Measurements from ENCODE around the gene POMP. TPM values are rescaled to one million over a fixed set of nuclear protein-coding genes. Genes with fewer than 3 reads are reported as not detected.

POMP gene
- total and polyA plus RNA-seq, 2 donors: 49.6 to 59.6 TPM

- 81% methylated on average over 11 of the region's 11 CpGs for WGBS
- H3K4me1 ChIP-seq (ENCODE audit: insufficient read depth): no peaks in the 10 kb centered on the region
- no peak overlapping the region for H3K4me3 ChIP-seq (ENCODE audit: low read depth, low read length)
- H3K36me3 ChIP-seq (ENCODE audit: insufficient read depth): no peaks in the 10 kb centered on the region
- no peak for DNase-seq (ENCODE audit: extremely low spot score)
- H3K27ac ChIP-seq (ENCODE audit: low read depth): no peak overlapping the region
Measured at GRCh38 chr13:28624707-28625432, 34.1 kb upstream of the POMP start.

- no peak overlapping the region for H3K4me3 ChIP-seq (ENCODE audit: low read depth, low read length)
- WGBS: 32% methylated on average over 5 of the region's 5 CpGs
- no peaks in the 10 kb centered on the region for H3K36me3 ChIP-seq (ENCODE audit: insufficient read depth)
- DNase-seq (ENCODE audit: extremely low spot score): no peak
- H3K4me1 ChIP-seq (ENCODE audit: insufficient read depth): no peaks in the 10 kb centered on the region
- H3K27ac ChIP-seq (ENCODE audit: low read depth): no peak overlapping the region
Measured at GRCh38 chr13:28626266-28626665, 32.7 kb upstream of the POMP start.

- DNase-seq (ENCODE audit: extremely low spot score): no peak
- Histone ChIP-seq H3K36me3 (ENCODE audit: insufficient read depth) (no peaks in the 10 kb centered on the region), H3K4me3 (ENCODE audit: low read depth, low read length) (no peak overlapping the region), H3K27ac (ENCODE audit: low read depth) (no peak overlapping the region), H3K4me1 (ENCODE audit: insufficient read depth) (no peaks in the 10 kb centered on the region)
- 80% methylated on average over 4 of the region's 4 CpGs for WGBS
Measured at GRCh38 chr13:28628241-28628640, 30.7 kb upstream of the POMP start.

GRCh38 chr13:28630869-28631268 lies 28.1 kb upstream of the POMP start:
- WGBS: 85% methylated on average over 4 of the region's 4 CpGs
- H3K36me3 ChIP-seq (ENCODE audit: insufficient read depth): no peaks in the 10 kb centered on the region
- H3K27ac ChIP-seq (ENCODE audit: low read depth): no peak overlapping the region
- no peak overlapping the region for H3K4me3 ChIP-seq (ENCODE audit: low read depth, low read length)
- no peak for DNase-seq (ENCODE audit: extremely low spot score)
- no peaks in the 10 kb centered on the region for H3K4me1 ChIP-seq (ENCODE audit: insufficient read depth)

GRCh38 chr13:28631801-28632200 lies 27.1 kb upstream of the POMP start:
- WGBS: 87% methylated on average over 1 of the region's 1 CpG
- DNase-seq (ENCODE audit: extremely low spot score): no peak
- no peak overlapping the region for H3K27ac ChIP-seq (ENCODE audit: low read depth)
- H3K4me1 ChIP-seq (ENCODE audit: insufficient read depth): no peaks in the 10 kb centered on the region
- no peaks in the 10 kb centered on the region for H3K36me3 ChIP-seq (ENCODE audit: insufficient read depth)
- no peak overlapping the region for H3K4me3 ChIP-seq (ENCODE audit: low read depth, low read length)

- Histone ChIP-seq H3K36me3 (ENCODE audit: insufficient read depth) (no peaks in the 10 kb centered on the region), H3K4me1 (ENCODE audit: insufficient read depth) (no peaks in the 10 kb centered on the region), H3K4me3 (ENCODE audit: low read depth, low read length) (no peak overlapping the region), H3K27ac (ENCODE audit: low read depth) (no peak overlapping the region)
- no peak for DNase-seq (ENCODE audit: extremely low spot score)
- WGBS: 16% methylated on average over 1 of the region's 1 CpG
Measured at GRCh38 chr13:28636069-28636468, 22.9 kb upstream of the POMP start.

- 49% methylated on average over 10 of the region's 10 CpGs for WGBS
- H3K4me1 ChIP-seq (ENCODE audit: insufficient read depth): no peaks in the 10 kb centered on the region
- no peaks in the 10 kb centered on the region for H3K36me3 ChIP-seq (ENCODE audit: insufficient read depth)
- no peak overlapping the region for H3K4me3 ChIP-seq (ENCODE audit: low read depth, low read length)
- peak; percentile 31 for DNase-seq (ENCODE audit: extremely low spot score)
- no peak overlapping the region for H3K27ac ChIP-seq (ENCODE audit: low read depth)
Measured at GRCh38 chr13:28636677-28637317, 22.1 kb upstream of the POMP start.

- H3K27ac ChIP-seq (ENCODE audit: low read depth): no peak overlapping the region
- no peak for DNase-seq (ENCODE audit: extremely low spot score)
- H3K4me1 ChIP-seq (ENCODE audit: insufficient read depth): no peaks in the 10 kb centered on the region
- no peak overlapping the region for H3K4me3 ChIP-seq (ENCODE audit: low read depth, low read length)
- H3K36me3 ChIP-seq (ENCODE audit: insufficient read depth): no peaks in the 10 kb centered on the region
- 53% methylated on average over 3 of the region's 3 CpGs for WGBS
Measured at GRCh38 chr13:28637714-28638355, 21.1 kb upstream of the POMP start.

GRCh38 chr13:28638756-28639155 lies 20.2 kb upstream of the POMP start:
- Histone ChIP-seq H3K36me3 (ENCODE audit: insufficient read depth) (no peaks in the 10 kb centered on the region), H3K4me1 (ENCODE audit: insufficient read depth) (no peaks in the 10 kb centered on the region), H3K4me3 (ENCODE audit: low read depth, low read length) (no peak overlapping the region), H3K27ac (ENCODE audit: low read depth) (no peak overlapping the region)
- DNase-seq (ENCODE audit: extremely low spot score): no peak
- 62% methylated on average over 3 of the region's 3 CpGs for WGBS

GRCh38 chr13:28640861-28641599 lies 17.9 kb upstream of the POMP start:
- DNase-seq (ENCODE audit: extremely low spot score): no peak
- Histone ChIP-seq H3K27ac (ENCODE audit: low read depth) (no peak overlapping the region), H3K4me1 (ENCODE audit: insufficient read depth) (no peaks in the 10 kb centered on the region), H3K4me3 (ENCODE audit: low read depth, low read length) (no peak overlapping the region), H3K36me3 (ENCODE audit: insufficient read depth) (no peaks in the 10 kb centered on the region)
- WGBS: 55% methylated on average over 12 of the region's 12 CpGs

GRCh38 chr13:28641600-28641926 lies 17.4 kb upstream of the POMP start:
- whole genome bisulfite sequencing: 69% methylated on average over 3 of the region's 3 CpGs
- H3K36me3 ChIP-seq (ENCODE audit: insufficient read depth): no peaks in the 10 kb centered on the region
- no peak for DNase-seq (ENCODE audit: extremely low spot score)
- H3K4me3 ChIP-seq (ENCODE audit: low read depth, low read length): no peak overlapping the region
- H3K27ac ChIP-seq (ENCODE audit: low read depth): no peak overlapping the region
- H3K4me1 ChIP-seq (ENCODE audit: insufficient read depth): no peaks in the 10 kb centered on the region

GRCh38 chr13:28650284-28650683 lies 8.6 kb upstream of the POMP start:
- Histone ChIP-seq H3K4me1 (ENCODE audit: insufficient read depth) (no peaks in the 10 kb centered on the region), H3K36me3 (ENCODE audit: insufficient read depth) (no peaks in the 10 kb centered on the region), H3K4me3 (ENCODE audit: low read depth, low read length) (no peak overlapping the region), H3K27ac (ENCODE audit: low read depth) (no peak overlapping the region)
- DNase-seq (ENCODE audit: extremely low spot score): no peak
- WGBS: 87% methylated on average over 2 of the region's 2 CpGs

- DNase-seq (ENCODE audit: extremely low spot score): no peak
- WGBS: 80% methylated on average over 7 of the region's 7 CpGs
- H3K27ac ChIP-seq (ENCODE audit: low read depth): no peak overlapping the region
- no peaks in the 10 kb centered on the region for H3K4me1 ChIP-seq (ENCODE audit: insufficient read depth)
- no peak overlapping the region for H3K4me3 ChIP-seq (ENCODE audit: low read depth, low read length)
- no peaks in the 10 kb centered on the region for H3K36me3 ChIP-seq (ENCODE audit: insufficient read depth)
Measured at GRCh38 chr13:28651810-28652401, 7.0 kb upstream of the POMP start.
